ENCODE measurements around the gene ZNF780B.
A peak's percentile ranks its signal among the peaks of the same experiment; 100 is the strongest.

The ZNF780B gene

DNA sequence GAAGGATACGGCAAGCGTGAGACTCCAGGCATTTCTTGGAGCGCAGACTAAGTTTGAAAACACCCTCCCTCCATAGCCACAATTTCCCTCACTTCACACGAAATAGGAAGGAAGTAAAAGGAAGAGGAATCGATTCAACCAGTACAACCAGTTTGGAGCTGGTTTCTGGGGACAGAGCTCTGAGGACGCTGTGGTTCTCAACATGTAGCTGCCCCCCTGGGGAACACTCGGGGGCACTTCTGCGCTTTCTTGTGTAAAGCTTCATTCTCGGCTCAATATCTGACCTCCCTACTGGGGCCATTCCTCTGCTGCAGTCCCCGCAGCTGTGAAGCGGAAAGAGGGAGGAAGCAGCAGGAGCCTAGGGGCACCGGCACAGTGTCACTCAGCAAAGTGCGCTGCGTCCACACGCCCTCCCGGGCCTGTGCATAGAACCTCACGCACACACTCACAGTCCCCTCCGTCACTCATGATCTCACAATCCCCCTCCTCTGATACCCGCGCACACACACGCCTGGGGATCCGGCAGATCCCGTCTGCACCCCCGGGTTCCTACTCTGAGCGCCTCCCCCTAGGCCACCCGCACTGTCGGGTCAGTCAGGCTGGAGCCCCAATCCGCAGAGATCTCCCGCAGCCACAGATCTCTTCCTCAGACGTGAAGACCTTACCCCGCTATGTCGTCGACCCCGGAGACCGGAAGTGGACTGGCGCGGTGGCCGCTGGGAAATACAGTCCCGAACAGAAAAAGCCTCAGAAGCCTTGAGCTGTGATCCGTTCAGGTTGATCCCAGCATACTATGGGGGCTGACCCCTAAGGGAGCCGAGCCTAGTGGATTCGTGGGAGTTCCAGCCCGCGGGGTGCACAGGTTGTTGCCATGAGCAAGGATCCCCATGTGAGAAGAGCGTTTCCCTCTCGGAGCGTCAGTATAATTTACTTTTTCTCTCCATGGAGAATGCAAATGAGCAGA, 34.5 kb upstream of the ZNF780B start, which contains the start of gene ZNF780A:
Gene ZNF780A, minus strand, starts transcription at position 703 of the 964 bp plus-strand sequence. CDS start 6,190 bp downstream, outside the sequence.
- peak; percentile 57 for DNase-seq (ENCODE audit: insufficient read length, low spot score)
- FAIRE-seq: no peak

DNA sequence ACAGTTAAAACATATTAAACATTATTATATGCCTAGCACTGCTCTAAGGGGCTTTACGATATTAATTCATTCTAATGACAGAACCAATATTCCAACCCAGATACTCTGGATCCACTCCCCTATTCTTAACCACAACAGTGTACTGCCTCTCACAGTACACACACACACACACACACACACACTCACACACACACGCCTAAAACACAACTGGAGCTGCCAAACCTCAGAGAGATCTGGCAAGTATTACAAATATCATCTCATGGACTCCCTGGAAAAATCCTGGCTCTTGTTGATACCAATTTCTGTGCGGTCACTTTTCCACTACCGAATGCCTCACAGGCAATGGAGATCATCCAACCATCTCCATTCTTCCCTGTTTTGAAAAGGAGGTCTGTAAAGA, 33.4 kb upstream of the ZNF780B start:
- TF ChIP-seq CTCF (IDR thresholded peaks at IDR 0.05; ENCODE audit: insufficient read depth, missing control alignments): no peak
- FAIRE-seq: no peak
- no peak for DNase-seq (ENCODE audit: insufficient read length, low spot score)

More for the DNA sequence above, 34.5 kb upstream of the ZNF780B start, which contains the start of gene ZNF780A:
- no peak for TF ChIP-seq CTCF (IDR thresholded peaks at IDR 0.05; ENCODE audit: insufficient read depth, missing control alignments)

DNA sequence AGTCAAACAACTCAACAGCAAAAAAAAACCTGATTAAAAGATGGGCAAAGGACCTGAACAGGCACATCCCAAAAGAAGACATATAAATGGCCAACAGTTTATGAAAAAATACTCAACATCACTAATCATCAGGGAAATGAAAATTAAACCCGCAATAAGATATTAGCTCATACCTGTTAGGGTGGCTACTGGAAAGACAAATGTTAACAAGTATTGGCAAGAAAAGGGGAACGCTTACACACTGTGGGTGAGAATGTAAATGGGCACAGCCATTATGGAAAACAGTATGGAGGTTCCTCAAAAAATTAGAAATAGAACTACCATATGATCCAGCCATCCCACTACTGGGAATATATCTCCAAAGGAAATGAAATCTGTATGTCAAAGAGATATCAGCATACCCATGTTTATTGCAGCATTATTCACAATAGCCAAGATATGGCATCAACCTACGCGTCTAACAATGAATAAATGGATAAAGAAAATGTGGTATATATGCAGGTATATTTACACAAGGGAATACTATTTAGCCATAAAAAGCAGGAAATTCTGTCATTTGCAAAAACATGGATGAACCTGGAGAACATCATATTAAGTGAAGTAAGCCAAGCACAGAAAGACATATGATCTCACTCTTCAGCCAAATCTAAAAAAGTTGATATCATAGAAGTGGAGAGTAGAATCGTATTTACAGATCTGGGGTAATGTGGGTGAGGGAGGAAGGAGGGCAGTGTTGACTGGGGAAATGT, 32.4 kb upstream of the ZNF780B start:
- no peak for TF ChIP-seq CTCF (IDR thresholded peaks at IDR 0.05; ENCODE audit: insufficient read depth, missing control alignments)
- FAIRE-seq (no peak), DNase-seq (ENCODE audit: insufficient read length, low spot score) (no peak)

DNA sequence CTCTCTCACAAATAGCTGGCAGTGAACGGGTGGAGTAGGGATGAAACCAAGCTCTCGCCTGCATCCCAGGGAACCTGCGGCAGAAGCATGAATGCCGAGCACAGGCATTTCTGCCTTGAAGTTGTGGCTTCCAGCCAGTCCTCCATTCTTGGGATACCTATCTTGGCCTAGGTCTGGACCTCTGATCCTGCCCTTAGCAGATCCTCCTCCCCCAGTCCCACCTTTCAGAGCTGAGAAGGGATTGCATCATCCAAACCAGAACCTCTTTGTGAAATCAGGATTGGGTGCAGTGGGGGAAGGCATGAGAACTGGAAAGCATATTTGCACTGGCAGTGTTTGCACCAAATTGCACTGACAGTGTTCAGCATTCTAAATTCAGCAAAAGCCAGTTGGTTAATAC, 28.9 kb upstream of the ZNF780B start:
- no peak for TF ChIP-seq CTCF (IDR thresholded peaks at IDR 0.05; ENCODE audit: insufficient read depth, missing control alignments)
- no peak for FAIRE-seq

DNA sequence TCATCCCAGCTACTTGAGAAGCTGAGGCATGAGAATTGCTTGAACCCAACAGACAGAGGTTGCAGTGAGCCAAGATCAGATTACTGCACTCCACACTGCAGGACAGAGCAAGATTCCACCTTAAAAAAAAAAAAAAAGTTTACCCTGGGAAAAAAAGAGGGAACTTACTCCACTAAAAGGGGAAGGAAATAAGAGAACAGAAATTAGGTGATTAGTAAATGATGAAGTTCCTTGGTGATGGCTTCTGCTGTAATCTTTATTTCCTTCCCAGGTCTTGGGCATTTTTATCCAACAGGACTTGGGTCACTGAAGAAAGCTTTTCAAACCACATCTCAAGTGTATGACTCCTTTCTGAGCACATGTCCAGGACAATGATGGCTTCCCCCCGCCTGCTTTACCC, 25.4 kb upstream of the ZNF780B start:
- DNase-seq (ENCODE audit: insufficient read length, low spot score) (no peak), FAIRE-seq (no peak)
- TF ChIP-seq CTCF (IDR thresholded peaks at IDR 0.05; ENCODE audit: insufficient read depth, missing control alignments): no peak

More for the DNA sequence above, 28.9 kb upstream of the ZNF780B start:
- DNase-seq (ENCODE audit: insufficient read length, low spot score): no peak

- FAIRE-seq (no peak), DNase-seq (ENCODE audit: insufficient read length, low spot score) (no peak)
- TF ChIP-seq CTCF (IDR thresholded peaks at IDR 0.05; ENCODE audit: insufficient read depth, missing control alignments): no peak
Measured at GRCh38 chr19:40080289-40080688, 24.3 kb upstream of the ZNF780B start.

All from D721Med (cell line).